Effector memory CD8-positive, alpha-beta T cell (primary cell): ENCODE results near the gene UPK3B.
"Not testable (repeated sequence)": the region's sequence is repeated elsewhere in the genome, so short reads cannot be mapped to it uniquely, and the experiment has no call there.

Source experiments
- ATAC-seq: fragments of 150-1000 bp; cut with Tn5 transposase; replicated peaks from 2 replicates; pipeline ENCODE4 v1.10.0; 2021; ENCODE audit warnings: mild to moderate bottlenecking, moderate library complexity
- DNase-seq, 3 experiments: peaks; one replicate each; pipeline ENCODE4 v3.0.0; 2021
- H3K27ac Mint-ChIP-seq, 2 donors: one replicate each; pipeline ENCODE4 v1.8.0; 2022; ENCODE audit warnings: mild to moderate bottlenecking in 2 of 2, mixed read lengths in 2 of 2, moderate library complexity in 2 of 2
- H3K27me3 Mint-ChIP-seq, 2 donors: one replicate each; pipeline ENCODE4 v1.8.0; 2022; ENCODE audit warnings: mixed read lengths in 2 of 2
- H3K36me3 Mint-ChIP-seq: one replicate; pipeline ENCODE4 v1.8.0; 2022; ENCODE audit warnings: mild to moderate bottlenecking, moderate library complexity, mixed read lengths; ENCODE audit not compliant: insufficient read depth
- H3K4me1 Mint-ChIP-seq, 2 donors: one replicate each; pipeline ENCODE4 v1.8.0; 2022; ENCODE audit warnings: low read depth in 2 of 2, mixed read lengths in 2 of 2
- H3K4me3 Mint-ChIP-seq, 2 donors: one replicate each; pipeline ENCODE4 v1.8.0; 2022; ENCODE audit warnings: mild to moderate bottlenecking in 2 of 2, mixed read lengths in 2 of 2, moderate library complexity in 2 of 2
- H3K9me3 Mint-ChIP-seq, 2 donors: one replicate each; pipeline ENCODE4 v1.8.0; 2022; ENCODE audit warnings: mixed read lengths in 2 of 2
- total RNA-seq, 9 experiments: gene quantifications; one replicate each; lab custom pipeline; 2026; lab: John Stamatoyannopoulos, UW

The UPK3B gene
- 0 to 3.0 (median 0.67) reads per million in 9 experiments for total RNA-seq

GRCh38 chr7:76509931-76510877 lies at the start of gene UPK3B:
Gene UPK3B (plus strand): TSS chr7:76510552. CDS start chr7:76510653, 101 bp downstream.
- Mint-ChIP-seq H3K4me1 (peaks cover 3% of the 10 kb centered on the region in 2 donors), H3K27ac (peak within 1 kb of the TSS in 1 of 2 donors; percentile 41), H3K9me3 (no peaks in the 10 kb centered on the region), H3K36me3 (no peaks in the 10 kb centered on the region), H3K4me3 (no peak within 1 kb of the TSS), H3K27me3 (no peaks in the 10 kb centered on the region)
- no peak for ATAC-seq
- DNase-seq, result no peak

DNA sequence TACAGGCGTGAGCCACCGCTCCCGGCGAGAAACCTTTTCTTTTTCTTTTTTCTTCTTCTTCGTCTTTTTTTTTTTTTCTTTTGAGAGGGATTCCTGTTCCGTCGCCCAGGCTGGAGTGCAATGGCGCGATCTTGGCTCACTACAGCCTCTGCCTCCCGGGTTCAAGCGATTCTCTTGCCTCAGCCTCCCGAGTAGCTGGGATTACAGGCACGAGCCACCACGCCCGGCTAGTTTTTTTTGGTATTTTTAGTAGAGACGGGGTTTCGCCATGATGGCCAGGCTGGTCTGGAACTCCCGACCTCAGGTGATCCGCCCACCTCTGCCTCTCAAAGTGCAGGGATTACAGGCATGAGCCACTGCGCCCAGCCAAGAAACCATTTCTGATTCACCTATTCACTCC lies 49.6 kb upstream of the UPK3B start:
- not testable (repeated sequence) for H3K9me3 Mint-ChIP-seq, H3K36me3 Mint-ChIP-seq, H3K27me3 Mint-ChIP-seq, H3K4me3 Mint-ChIP-seq, ATAC-seq, DNase-seq, H3K27ac Mint-ChIP-seq, H3K4me1 Mint-ChIP-seq

- not testable (repeated sequence) for H3K27ac Mint-ChIP-seq, H3K36me3 Mint-ChIP-seq, H3K4me1 Mint-ChIP-seq, H3K9me3 Mint-ChIP-seq, H3K27me3 Mint-ChIP-seq
- ATAC-seq (peak; percentile 97), DNase-seq (peak; percentile 33 to 61 (median 34))
- peak within 1 kb of the TSS; percentile 52 to 60 for H3K4me3 Mint-ChIP-seq
Observed at GRCh38 chr7:76461464-76462101, 48.8 kb upstream of the UPK3B start, which contains the start of gene DTX2. Gene DTX2 (plus strand): TSS chr7:76461709. CDS start chr7:76480510, 18,801 bp downstream.

DNA sequence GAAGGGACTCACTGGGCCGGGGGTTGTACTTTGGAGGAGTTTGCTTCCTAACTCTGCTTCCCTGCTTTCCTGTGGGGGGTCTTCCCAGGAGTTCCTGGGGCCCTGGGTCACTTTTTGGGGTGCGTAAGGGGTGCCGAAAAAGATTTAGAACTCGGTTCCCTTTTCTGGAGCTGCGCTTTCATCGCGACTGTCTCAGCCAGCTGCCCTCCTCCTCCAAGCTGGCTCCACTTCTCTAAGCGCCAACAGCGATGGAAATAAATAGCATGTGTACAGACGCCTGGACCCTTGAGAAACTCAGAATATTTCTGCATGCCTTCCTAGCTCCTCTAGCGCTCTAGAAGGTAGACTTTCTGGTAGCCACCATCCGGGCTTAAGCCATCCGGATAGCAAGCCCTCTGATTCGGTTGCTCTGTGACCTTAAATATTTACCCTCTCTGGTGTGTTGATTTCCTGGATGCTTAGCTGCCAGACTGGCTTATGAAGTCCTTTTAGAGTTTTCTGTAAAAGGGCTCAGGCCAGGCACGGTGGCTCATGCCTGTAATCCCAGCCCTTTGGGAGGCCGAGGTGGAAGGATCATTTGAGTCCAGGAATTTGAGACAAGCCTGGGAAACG lies 48.0 kb upstream of the UPK3B start:
- not testable (repeated sequence) for ATAC-seq, H3K4me1 Mint-ChIP-seq, H3K27ac Mint-ChIP-seq, H3K27me3 Mint-ChIP-seq, H3K9me3 Mint-ChIP-seq, H3K36me3 Mint-ChIP-seq, DNase-seq, H3K4me3 Mint-ChIP-seq

DNA sequence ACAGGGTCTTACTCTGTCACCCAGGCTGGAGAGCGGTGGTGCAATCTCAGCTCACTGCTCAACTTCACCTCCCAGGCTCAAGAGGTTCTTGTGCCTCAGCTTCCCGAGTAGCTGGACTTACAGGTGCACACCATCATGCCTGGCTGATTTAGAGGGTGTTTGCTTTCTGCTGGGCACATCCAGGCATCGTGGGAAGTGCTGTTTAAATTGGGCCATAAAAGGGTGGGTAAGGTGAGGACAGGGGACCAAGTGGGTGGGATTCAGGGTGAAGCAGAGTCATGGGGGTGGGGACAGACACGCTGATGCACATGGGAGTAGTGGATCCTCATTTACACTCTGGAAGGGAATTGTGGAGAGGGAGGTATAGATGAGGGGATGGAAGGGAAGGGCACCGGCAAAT lies 45.4 kb upstream of the UPK3B start:
- not testable (repeated sequence) for H3K27me3 Mint-ChIP-seq, H3K27ac Mint-ChIP-seq, DNase-seq, H3K4me1 Mint-ChIP-seq, H3K9me3 Mint-ChIP-seq, H3K4me3 Mint-ChIP-seq, ATAC-seq, H3K36me3 Mint-ChIP-seq

- H3K36me3 Mint-ChIP-seq, H3K27ac Mint-ChIP-seq, DNase-seq, H3K27me3 Mint-ChIP-seq, H3K9me3 Mint-ChIP-seq, H3K4me3 Mint-ChIP-seq, H3K4me1 Mint-ChIP-seq, ATAC-seq: not testable (repeated sequence)
Observed at GRCh38 chr7:76465950-76466349, 44.4 kb upstream of the UPK3B start.

GRCh38 chr7:76467743-76468404 lies 42.5 kb upstream of the UPK3B start:
- H3K27me3 Mint-ChIP-seq, H3K9me3 Mint-ChIP-seq, H3K4me3 Mint-ChIP-seq, H3K27ac Mint-ChIP-seq, DNase-seq, ATAC-seq, H3K4me1 Mint-ChIP-seq: not testable (repeated sequence)
- H3K36me3 Mint-ChIP-seq, result peaks cover 16% of the 10 kb centered on the region

- H3K36me3 Mint-ChIP-seq, result peaks cover 19% of the 10 kb centered on the region
- H3K27ac Mint-ChIP-seq, DNase-seq, H3K9me3 Mint-ChIP-seq, H3K27me3 Mint-ChIP-seq, ATAC-seq, H3K4me1 Mint-ChIP-seq, H3K4me3 Mint-ChIP-seq: not testable (repeated sequence)
Observed at GRCh38 chr7:76471556-76472221, 38.7 kb upstream of the UPK3B start.

DNA sequence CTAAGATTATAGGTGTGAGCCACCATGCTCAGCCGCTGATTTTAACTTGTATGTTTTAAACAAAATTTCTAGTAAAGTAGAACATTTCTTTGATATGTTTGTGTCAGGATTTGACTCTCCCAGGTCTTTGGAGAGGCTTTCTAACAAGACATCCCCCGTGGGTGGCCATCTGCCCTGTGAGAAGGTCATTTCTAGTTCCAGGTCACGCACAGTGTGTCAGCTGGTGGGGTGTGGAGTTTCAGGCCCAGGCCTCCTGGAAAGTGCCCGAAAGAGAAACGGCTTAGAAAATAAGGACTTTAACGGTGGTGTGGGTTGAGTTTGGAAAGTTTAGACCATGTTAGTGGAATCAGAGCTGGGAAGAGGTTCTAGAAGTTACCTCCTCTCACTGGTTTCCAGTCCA lies 37.3 kb upstream of the UPK3B start:
- H3K36me3 Mint-ChIP-seq, result peaks cover 18% of the 10 kb centered on the region
- H3K4me1 Mint-ChIP-seq, H3K27me3 Mint-ChIP-seq, DNase-seq, ATAC-seq, H3K9me3 Mint-ChIP-seq, H3K27ac Mint-ChIP-seq, H3K4me3 Mint-ChIP-seq: not testable (repeated sequence)

DNA sequence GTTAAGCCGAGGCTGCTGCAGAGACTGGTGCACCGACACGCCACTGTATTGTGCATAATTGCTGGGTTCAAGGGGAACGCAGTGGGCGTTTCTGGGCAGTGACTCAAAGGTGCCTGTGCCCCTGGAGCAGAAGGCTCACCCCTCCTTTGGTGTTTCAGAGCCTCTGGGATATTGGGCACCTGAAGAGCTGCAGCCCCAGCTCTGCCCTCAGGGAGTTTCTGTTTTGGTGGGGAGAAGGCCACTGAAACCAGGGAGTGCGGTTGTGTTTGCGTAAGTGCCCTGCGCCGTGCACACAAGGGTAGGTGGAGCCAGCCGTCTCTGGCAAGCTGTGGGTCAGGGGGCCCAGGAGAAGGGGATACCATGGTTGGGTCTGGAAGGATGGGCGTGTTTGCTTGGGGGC lies 34.1 kb upstream of the UPK3B start:
- ATAC-seq, H3K27ac Mint-ChIP-seq, H3K4me3 Mint-ChIP-seq, H3K27me3 Mint-ChIP-seq, H3K9me3 Mint-ChIP-seq, H3K4me1 Mint-ChIP-seq, DNase-seq: not testable (repeated sequence)
- H3K36me3 Mint-ChIP-seq, result peaks cover 13% of the 10 kb centered on the region

- not testable (repeated sequence) for H3K36me3 Mint-ChIP-seq, ATAC-seq, H3K27ac Mint-ChIP-seq, H3K4me3 Mint-ChIP-seq, H3K27me3 Mint-ChIP-seq, H3K9me3 Mint-ChIP-seq, H3K4me1 Mint-ChIP-seq, DNase-seq
Observed at GRCh38 chr7:76476742-76477474, 33.4 kb upstream of the UPK3B start.

DNA sequence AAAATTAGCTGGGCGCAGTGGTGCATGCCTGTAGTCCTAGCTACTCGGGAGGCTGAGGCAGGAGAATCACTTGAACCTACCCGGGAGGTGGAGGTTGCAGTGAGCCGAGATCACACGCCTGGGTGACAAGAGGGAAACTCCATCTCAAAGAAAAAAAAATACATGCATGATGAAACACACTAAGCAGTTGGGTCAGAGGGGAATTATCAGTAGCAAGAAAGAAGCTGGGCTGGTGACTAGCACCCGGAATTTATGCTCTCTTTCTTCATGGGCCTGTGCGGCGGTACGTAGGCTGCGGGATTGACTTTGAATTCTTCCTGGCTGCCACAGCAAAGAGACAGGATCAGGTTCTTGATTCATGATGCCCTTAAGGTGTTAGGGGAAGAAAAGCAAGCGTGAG lies 30.7 kb upstream of the UPK3B start:
- ATAC-seq, H3K4me1 Mint-ChIP-seq, H3K27me3 Mint-ChIP-seq, DNase-seq, H3K36me3 Mint-ChIP-seq, H3K9me3 Mint-ChIP-seq, H3K4me3 Mint-ChIP-seq: not testable (repeated sequence)
- peak overlapping the region in 1 of 2 donors; percentile 29 for H3K27ac Mint-ChIP-seq
